Keratinocyte (primary cell): ENCODE results near the gene PDE10A. TPM values are rescaled to one million over a fixed set of nuclear protein-coding genes. Genes with fewer than 3 reads are reported as not detected.

Experiments used
- DNase-seq: peaks from one replicate; pipeline ENCODE4 v3.0.0-alpha.2; 2011; ENCODE audit warnings: low read depth, missing footprints, low spot score
- FAIRE-seq: peaks from 2 replicates; lab custom pipeline; 2011; peaks lifted over from hg19 to GRCh38; lab: Jason Lieb, UNC
- H2AFZ ChIP-seq: 2 replicates; pipeline ENCODE4 v1.6.0; 2012; ENCODE audit warnings: low read length, control low read depth, inconsistent platforms; ENCODE audit not compliant: control insufficient read depth
- H3K27ac ChIP-seq: 2 replicates; pipeline ENCODE4 v1.5.1; 2011; ENCODE audit warnings: low read length; ENCODE audit not compliant: control insufficient read depth, insufficient read depth
- H3K27me3 ChIP-seq: 3 replicates; pipeline ENCODE4 v1.6.0; 2011; ENCODE audit warnings: low read length; ENCODE audit not compliant: control insufficient read depth, insufficient read depth; ENCODE audit errors: extremely low read depth
- H3K36me3 ChIP-seq, 2 experiments: 2 replicates in 1 of 2; 3 replicates in 1 of 2; pipeline ENCODE4 v1.5.1; 2011; ENCODE audit warnings: low read length in 2 of 2, mild to moderate bottlenecking in 1 of 2; ENCODE audit not compliant: control insufficient read depth in 2 of 2, insufficient read depth in 2 of 2; ENCODE audit errors: extremely low read depth in 1 of 2
- H3K4me1 ChIP-seq: 3 replicates; pipeline ENCODE4 v1.5.1; 2011; ENCODE audit warnings: low read length; ENCODE audit not compliant: control insufficient read depth, insufficient read depth; ENCODE audit errors: extremely low read depth
- H3K4me2 ChIP-seq: 3 replicates; pipeline ENCODE4 v1.6.0; 2011; ENCODE audit warnings: low read depth, low read length; ENCODE audit not compliant: control insufficient read depth, insufficient read depth; ENCODE audit errors: extremely low read depth
- H3K4me3 ChIP-seq, 3 experiments: fragments of 200-600 bp in 1 of 3; sonication (generic) in 1 of 3; 2 replicates in 2 of 3; 3 replicates in 1 of 3; pipeline ENCODE4 v1.5.1; 2011 to 2016; ENCODE audit warnings: low read length in 3 of 3, mild to moderate bottlenecking in 3 of 3, control low read depth in 2 of 3, inconsistent platforms in 1 of 3, low read depth in 1 of 3, mixed read lengths in 1 of 3, mixed run types in 1 of 3, moderate library complexity in 1 of 3; ENCODE audit not compliant: control insufficient read depth in 2 of 3, insufficient read depth in 2 of 3; ENCODE audit errors: extremely low read depth in 1 of 3
- H3K79me2 ChIP-seq: 2 replicates; pipeline ENCODE4 v1.6.0; 2012; ENCODE audit warnings: low read length; ENCODE audit not compliant: control insufficient read depth, insufficient read depth
- H3K9ac ChIP-seq: 3 replicates; pipeline ENCODE4 v1.6.0; 2011; ENCODE audit warnings: low read length; ENCODE audit not compliant: control insufficient read depth, insufficient read depth; ENCODE audit errors: extremely low read depth
- H3K9me1 ChIP-seq: 3 replicates; pipeline ENCODE4 v1.6.0; 2011; ENCODE audit warnings: low read length; ENCODE audit not compliant: control insufficient read depth, insufficient read depth; ENCODE audit errors: extremely low read depth
- H3K9me3 ChIP-seq: 2 replicates; pipeline ENCODE4 v1.5.1; 2012; ENCODE audit warnings: low read depth, low read length; ENCODE audit not compliant: control insufficient read depth
- H4K20me1 ChIP-seq: 3 replicates; pipeline ENCODE4 v1.6.0; 2011; ENCODE audit warnings: low read length; ENCODE audit not compliant: control insufficient read depth, insufficient read depth; ENCODE audit errors: extremely low read depth
- EZH2 ChIP-seq: IDR thresholded peaks from one replicate; pipeline ENCODE4 v1.6.1; 2012; ENCODE audit warnings: inconsistent platforms, mild to moderate bottlenecking, low read length, moderate library complexity
- dilution Hi-C: fragments of 300-500 bp; cut with MboI; formaldehyde crosslinking; loops from one replicate; pipeline ENCODE4 v1.7.0; 2020; ENCODE audit warnings: low sequenced_read_pairs; ENCODE audit not compliant: extremely low pct_ligation_motif_present
- polyA plus RNA-seq, 5 experiments: library from polyadenylated mRNA; depleted of rRNA in 3 of 5; stranded (reverse) in 3 of 5; stranded (forward) in 1 of 5; unstranded in 1 of 5; fragments of >200 nt; gene quantifications; 1 replicate in 1 of 5; 2 replicates in 3 of 5; 3 replicates in 1 of 5; pipeline versions ENCODE4 v1.2.1 to v1.2.3, GENCODE V29; 2011 to 2012; ENCODE audit warnings: missing spikeins in 2 of 5, low read depth in 1 of 5, low replicate concordance in 1 of 5
- TF ChIP-seq, protein P1 (sequence below), 3 experiments: IDR thresholded peaks in 1 of 3; conservative IDR thresholded peaks in 1 of 3; optimal IDR thresholded peaks in 1 of 3; 2 replicates in 2 of 3; 3 replicates in 1 of 3; pipeline versions ENCODE3 to v1.5.1; 2011; ENCODE audit warnings: low read length in 3 of 3, mild to moderate bottlenecking in 3 of 3, moderate library complexity in 2 of 3, control low read depth in 1 of 3, inconsistent platforms in 1 of 3; ENCODE audit not compliant: insufficient read depth in 2 of 3; ENCODE audit errors: extremely low read depth in 1 of 3

Gene PDE10A
- polyA plus RNA-seq, 1 donor (not counting 4 experiments of a cell fraction or from before 2014, with no cell fraction given): not detected

DNA sequence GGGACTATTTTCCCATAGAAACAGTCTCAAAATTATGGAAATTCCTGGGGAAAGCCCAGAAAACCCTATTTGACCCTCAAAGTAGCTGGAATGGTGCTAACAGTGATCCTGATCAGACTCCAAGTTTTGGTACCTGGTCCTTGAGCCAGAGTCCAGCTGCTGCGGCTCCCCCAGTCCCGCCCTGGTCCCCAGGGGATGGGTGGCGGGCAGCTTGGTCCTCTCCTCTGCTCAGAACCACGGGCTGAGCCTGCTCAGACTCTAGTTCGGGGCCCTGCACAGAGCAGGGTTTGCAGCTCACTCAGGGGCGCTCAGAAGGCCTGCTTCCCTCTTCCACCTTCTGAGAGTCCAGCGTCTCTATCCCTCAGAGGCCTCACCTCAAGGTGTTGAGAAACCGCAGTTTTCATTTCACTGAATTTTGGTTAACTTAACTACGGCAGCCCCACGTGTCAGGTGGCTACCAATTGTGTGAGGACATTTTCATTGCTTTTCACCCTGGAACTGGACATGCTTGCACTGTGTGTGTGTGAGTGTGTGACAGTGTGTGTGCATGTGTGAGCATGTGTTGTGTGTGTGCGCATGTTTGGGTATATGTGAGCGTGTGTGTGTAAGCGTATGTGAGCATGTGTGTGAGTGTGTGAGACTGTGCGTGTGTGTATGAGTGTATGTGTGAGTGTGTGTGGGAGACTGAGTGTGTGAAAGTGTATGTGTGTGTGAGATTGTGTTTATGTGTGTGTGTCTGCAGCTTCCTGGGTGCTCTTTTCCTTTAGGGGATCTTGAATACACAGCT, 44.2 kb upstream of the PDE10A start:
- no peaks in the 10 kb centered on the region for H3K79me2 ChIP-seq
- no peaks in the 10 kb centered on the region for H3K36me3 ChIP-seq
- H3K4me3 ChIP-seq: no peak overlapping the region
- H3K4me2 ChIP-seq: no peak overlapping the region
- TF ChIP-seq EZH2: no peak
- TF ChIP-seq, protein P1, sequence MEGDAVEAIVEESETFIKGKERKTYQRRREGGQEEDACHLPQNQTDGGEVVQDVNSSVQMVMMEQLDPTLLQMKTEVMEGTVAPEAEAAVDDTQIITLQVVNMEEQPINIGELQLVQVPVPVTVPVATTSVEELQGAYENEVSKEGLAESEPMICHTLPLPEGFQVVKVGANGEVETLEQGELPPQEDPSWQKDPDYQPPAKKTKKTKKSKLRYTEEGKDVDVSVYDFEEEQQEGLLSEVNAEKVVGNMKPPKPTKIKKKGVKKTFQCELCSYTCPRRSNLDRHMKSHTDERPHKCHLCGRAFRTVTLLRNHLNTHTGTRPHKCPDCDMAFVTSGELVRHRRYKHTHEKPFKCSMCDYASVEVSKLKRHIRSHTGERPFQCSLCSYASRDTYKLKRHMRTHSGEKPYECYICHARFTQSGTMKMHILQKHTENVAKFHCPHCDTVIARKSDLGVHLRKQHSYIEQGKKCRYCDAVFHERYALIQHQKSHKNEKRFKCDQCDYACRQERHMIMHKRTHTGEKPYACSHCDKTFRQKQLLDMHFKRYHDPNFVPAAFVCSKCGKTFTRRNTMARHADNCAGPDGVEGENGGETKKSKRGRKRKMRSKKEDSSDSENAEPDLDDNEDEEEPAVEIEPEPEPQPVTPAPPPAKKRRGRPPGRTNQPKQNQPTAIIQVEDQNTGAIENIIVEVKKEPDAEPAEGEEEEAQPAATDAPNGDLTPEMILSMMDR (optimal IDR thresholded peaks at IDR 0.05 in 1 of 3, IDR thresholded peaks at IDR 0.05 in 1 of 3, conservative IDR thresholded peaks at IDR 0.05 in 1 of 3; ENCODE audit: extremely low read depth in 1 of 3, insufficient read depth in 2 of 3, low read length in 3 of 3): no peak
- H3K9me3 ChIP-seq: peaks cover 7% of the 10 kb centered on the region
- no peaks in the 10 kb centered on the region for H3K9me1 ChIP-seq
- no peak overlapping the region for H3K9ac ChIP-seq
- DNase-seq (no peak), FAIRE-seq (no peak)
- H4K20me1 ChIP-seq: no peaks in the 10 kb centered on the region
- dilution Hi-C loops: no loop called here
- no peak overlapping the region for H2AFZ ChIP-seq
- H3K27me3 ChIP-seq: no peaks in the 10 kb centered on the region
- no peak overlapping the region for H3K27ac ChIP-seq
- no peaks in the 10 kb centered on the region for H3K4me1 ChIP-seq

GRCh38 chr6:165705941-165706340, 42.9 kb upstream of the PDE10A start:
- no peaks in the 10 kb centered on the region for H3K9me1 ChIP-seq

More at GRCh38 chr6:165705941-165706340, 42.9 kb upstream of the PDE10A start:
- Histone ChIP-seq H3K79me2 (no peaks in the 10 kb centered on the region), H3K36me3 (no peaks in the 10 kb centered on the region), H2AFZ (no peak overlapping the region), H3K27me3 (no peaks in the 10 kb centered on the region), H3K4me1 (no peaks in the 10 kb centered on the region), H3K9me3 (peaks cover 6% of the 10 kb centered on the region), H4K20me1 (no peaks in the 10 kb centered on the region), H3K4me3 (no peak overlapping the region), H3K27ac (no peak overlapping the region), H3K4me2 (no peak overlapping the region), H3K9ac (no peak overlapping the region)
- DNase-seq (no peak), FAIRE-seq (no peak)
- TF ChIP-seq EZH2: no peak
- TF ChIP-seq, protein P1 (optimal IDR thresholded peaks at IDR 0.05 in 1 of 3, IDR thresholded peaks at IDR 0.05 in 1 of 3, conservative IDR thresholded peaks at IDR 0.05 in 1 of 3; ENCODE audit: extremely low read depth in 1 of 3, insufficient read depth in 2 of 3, low read length in 3 of 3): no peak
- dilution Hi-C loops: no loop called here
